UCSD-AML1 (cell line): ENCODE data around the gene GRK4.

Source experiments
- DNase-seq: peaks from one replicate; lab custom pipeline; 2025; ENCODE audit not compliant: unreplicated experiment; lab: John Stamatoyannopoulos, UW

The GRK4 gene

DNA sequence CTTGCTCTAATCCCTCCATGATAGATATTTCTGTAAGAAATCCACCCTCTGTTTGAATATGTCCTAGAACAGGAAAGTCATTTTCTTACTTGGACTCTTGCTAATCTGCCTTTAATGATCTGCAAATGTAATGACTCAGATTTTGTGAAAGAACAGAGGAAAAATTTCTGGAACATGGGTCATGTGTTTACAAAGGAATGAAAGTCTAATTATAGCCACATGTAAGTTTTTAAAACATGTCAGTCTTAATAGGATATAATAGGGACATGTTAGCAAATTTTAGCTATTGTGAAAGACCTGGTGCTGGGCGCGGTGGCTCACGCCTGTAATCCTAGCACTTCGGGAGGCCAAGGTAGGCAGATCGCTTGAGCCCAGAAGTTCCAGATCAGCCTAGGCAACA is 47.6 kb downstream of the GRK4 start:
- no peak for DNase-seq

DNA sequence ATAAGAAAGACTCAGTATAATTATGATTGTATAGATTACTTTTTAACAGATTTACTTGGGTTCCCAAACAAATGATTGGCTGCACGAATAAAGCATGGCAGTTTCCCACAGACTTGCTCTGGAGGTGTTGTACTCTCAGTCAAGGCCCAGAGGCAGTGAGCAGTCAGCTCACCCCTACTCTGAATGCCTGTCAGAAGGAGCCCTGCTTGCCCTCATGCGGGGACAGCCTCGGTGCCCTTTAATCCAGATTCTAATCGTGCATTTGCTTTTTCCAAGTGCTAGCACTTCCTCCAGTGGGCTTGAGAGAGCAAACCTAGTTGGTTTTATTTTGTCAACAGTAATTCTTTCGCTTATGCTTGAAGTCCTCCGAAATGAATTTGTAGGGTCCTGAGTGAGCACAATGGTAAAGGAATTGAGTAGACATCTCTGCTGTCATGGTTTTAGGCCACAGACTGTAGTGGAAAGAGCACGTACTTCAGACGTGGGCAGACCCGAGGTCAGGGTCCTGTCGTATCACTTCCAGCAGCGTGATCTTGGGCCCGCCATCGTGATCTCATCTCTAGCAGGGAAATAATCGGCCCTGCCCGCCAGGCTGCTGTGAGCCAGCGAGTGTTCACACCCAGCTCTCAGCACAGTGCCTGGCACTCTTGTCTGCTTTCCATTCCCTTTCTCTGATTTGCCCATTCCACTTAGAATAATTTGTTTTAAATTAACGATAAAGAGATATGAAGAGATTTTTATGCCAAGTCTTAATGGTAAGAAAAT is 48.3 kb downstream of the GRK4 start:
- no peak for DNase-seq

DNA sequence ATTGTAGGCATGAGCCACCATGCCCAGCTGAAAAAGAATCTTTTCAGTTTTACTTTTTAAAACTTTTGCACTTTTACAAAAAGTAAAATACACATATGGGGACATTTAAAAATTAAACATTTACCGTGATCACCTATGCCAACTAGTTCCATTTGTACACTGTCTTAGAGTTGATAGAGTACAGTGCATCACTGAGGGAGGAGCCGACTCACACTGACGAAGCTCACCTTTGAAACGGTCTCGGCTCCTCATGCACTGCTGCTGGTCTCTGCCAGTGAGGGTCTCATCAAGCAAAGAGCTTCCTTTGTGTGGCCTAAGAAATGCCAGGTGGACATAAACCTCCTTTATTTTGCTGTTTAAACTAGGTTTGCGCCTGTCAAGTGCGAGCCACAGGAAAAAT is 50.0 kb downstream of the GRK4 start:
- DNase-seq = no peak

DNA sequence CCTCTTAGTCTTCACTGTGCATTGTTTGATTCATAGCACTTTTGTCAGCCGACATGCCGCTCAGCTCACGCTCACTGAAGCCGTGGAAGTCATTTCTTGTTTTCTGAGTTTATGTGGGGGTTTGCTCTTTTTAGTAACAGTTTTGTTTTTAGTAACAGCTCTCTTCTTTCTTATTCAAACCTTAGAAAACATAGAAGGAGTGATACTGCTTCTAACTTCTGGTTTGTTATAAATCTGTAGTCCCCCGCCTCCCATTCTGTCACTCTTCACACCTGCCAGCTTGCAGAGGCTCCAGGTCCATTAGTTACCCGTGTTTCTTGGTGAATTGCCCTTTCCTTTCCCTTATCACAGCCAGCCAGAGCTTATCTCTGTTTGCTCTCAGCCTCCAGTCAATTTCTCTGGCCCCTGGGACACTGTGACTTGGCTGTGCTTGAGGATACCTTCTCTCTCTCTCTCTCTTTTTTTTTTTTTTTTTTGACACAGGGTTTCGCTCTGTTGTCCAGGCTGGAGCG is 50.5 kb downstream of the GRK4 start:
- no peak for DNase-seq

DNA sequence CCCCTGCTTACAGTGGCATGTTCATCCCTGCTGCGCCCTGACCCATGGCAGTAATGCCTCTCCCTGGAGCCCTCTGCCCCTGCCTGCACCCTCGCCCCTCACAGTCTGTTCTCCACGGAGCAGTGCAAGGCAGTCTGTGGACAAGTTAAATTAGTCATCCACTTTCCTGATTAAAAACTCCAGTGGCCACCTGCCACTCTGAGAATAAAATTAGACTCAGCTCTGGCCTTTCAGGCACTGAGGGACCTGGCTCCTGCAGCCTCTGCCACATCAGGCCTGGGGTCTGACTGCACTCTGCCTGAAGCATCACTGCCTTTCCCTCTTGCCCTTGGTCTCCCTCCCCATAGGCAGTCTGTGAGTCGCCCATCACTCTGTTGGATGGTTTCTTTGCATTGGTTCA is 53.6 kb downstream of the GRK4 start:
- no peak for DNase-seq

DNA sequence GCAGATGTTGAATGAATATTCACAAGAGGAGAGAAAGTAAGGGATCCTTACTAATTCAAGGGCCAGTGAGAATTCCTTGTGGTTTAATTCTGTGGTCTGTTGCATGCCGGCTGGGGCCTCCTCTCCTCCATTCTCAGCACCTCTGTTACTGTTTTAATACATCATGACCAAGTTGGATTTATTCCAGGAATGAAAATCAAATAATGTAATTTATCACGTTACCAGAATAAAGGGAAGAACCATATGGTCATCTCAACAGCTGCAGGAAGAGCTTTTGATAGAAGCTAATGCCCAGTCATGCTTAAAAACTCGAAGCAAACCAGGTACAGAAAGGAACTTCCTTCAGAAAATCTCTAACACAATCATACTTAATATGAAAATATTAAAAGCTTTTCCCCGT is 54.1 kb downstream of the GRK4 start:
- DNase-seq = no peak

DNA sequence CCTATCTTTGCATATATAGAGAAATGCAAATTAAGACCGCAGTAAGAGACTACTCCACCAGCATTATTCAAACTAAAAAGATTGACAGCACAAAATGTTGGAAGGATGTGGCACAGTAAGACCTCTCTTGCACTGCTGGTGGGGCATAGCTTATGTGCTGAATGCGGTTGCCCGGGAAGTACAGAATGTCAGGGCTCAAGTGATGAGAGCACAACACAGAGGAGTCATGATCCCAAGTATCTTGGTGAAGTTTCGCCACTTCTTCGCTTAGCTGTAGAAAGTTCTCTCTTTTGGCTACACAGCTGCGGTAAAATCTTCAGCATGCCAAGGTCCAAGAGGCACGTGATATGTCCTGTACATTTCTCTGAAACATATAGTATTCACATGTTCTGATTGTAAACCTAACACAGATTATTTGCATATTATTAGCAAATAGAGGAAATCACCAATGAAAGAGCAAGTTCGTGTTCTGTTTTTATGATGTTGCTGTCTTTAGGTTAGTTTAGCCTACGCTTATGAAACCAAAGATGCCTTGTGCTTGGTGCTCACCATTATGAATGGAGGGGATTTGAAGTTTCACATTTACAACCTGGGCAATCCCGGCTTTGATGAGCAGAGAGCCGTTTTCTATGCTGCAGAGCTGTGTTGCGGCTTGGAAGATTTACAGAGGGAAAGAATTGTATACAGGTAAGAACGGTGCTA is 55.9 kb downstream of the GRK4 start:
- DNase-seq = no peak

DNA sequence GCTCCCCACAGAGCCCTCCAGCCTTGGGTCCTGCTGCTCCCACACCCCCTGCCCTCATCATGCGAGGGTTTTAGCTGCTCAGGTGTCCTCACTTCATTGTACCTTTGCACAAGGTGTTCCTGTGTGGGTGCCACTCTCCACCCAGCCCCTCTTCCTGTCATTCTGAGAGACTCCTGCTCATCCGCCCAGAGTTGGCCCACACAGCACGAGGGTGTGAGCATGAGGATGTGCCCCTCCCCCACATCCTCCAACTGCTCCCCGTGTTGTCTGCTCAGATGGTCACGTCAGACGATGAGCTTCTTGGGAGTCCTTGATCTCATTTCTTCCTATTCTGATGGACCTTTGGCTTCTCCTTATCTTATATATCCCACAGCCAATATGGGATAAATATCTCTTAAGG is 57.8 kb downstream of the GRK4 start:
- no peak for DNase-seq

DNA sequence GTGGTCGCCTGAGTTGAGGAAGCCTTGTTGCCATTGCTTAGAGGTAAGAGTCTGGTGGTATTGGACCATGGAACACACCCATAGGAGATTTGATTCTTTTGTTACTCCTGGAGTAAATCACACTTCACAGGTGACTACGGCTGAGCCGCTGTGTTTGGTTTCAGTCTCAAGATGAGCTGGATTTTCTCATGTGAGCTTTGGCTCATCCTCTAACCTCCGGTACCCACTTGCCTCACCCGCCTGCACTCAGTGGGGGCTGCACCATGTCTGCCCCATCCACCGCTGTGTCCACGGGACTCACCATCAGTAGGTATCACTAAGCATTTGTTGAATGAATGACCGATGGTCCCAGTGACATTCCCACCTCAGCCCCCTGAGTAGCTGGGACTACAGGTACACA is 58.3 kb downstream of the GRK4 start:
- no peak for DNase-seq

DNA sequence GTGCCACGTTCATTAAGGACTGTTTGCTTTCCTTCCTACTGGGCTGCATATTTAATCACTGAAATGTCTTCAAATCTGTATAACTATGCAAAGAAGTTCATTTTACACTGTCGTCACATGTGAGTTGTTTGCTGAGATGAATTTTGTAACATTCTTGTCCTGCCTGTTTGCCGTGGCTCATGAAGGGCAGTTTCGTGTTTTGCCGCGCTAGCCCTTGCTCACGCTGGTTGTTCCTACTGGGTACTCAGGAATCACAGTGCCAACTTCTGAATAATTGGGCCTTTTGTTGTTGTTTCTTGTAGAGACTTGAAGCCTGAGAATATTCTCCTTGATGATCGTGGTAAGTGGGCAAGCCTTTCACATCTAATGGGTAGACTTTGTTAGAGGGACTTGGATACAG is 58.7 kb downstream of the GRK4 start:
- DNase-seq = no peak

DNA sequence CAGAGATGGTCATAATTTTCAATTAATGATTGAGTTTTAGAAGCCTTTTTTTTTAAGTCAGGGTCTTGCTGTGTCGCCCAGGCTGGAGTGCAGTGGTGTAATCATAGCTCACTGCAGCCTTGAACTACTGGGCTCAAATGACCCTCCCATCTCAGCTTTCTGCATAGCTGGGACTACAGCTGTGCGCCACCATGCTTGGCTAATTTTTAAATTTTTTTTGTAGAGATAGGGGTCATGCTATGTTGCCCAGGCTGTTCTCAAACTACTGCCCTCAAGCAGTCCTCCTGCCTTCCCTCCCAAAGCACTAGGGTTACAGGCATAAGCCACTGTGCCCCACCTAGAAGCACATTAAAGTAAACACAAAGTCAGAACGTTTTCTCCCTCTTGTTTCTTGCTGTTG is 59.3 kb downstream of the GRK4 start:
- no peak for DNase-seq

DNA sequence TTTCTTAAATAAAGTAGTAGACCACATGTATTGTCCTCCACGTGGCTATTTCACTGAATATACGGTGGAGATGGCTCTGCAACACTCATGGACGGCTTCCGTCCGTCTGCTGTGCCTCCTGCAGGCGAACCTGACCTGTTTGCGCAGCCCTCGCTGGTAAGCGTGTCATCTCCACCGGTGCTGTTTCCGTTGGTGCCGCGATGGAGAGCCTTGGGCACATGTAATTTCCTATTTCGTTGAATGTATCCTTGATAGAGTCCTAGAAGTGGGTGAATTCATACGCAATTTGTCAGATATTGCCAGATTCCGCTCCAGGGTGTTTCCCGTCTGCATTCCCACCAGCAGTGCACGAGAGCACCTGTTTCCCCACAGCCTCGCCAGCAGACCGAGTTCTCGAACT is 62.5 kb downstream of the GRK4 start:
- no peak for DNase-seq

DNA sequence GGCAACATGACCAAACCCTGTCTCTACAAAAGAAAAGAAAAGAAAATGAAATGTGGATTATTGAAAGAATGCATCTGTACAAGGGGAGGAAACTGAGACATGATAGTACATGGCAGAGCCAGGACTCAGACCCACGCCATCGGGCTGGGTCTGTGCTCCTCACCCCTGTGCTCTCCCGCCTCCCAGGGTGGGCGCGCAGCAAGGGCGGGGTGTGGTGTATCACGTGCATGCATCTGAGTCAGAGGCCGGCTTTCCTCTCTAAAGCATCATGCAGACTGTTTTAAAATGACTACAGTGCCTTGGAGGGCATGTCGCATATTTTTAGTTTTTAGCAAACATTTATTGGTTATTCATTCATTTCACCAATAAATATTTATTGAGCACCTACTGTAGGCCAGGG is 63.2 kb downstream of the GRK4 start:
- no peak for DNase-seq

DNA sequence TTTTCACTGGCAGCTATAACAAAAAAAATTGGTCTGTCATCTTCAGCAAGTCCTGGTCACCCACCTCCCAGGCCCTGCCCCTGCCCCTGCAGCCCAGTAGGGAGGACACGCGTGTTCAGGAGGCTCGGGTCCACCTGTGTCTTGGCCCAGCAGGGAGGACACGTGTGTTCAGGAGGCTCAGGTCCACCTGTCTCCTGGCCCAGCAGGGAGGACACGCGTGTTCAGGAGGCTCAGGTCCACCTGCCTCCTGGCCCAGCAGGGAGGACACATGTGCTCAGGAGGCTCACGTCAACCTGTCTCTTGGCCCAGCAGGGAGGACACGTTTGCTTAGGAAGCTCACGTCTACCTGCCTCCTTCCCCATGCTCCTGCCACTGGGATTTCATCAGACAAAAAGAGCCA is 66.1 kb downstream of the GRK4 start:
- no peak for DNase-seq

DNA sequence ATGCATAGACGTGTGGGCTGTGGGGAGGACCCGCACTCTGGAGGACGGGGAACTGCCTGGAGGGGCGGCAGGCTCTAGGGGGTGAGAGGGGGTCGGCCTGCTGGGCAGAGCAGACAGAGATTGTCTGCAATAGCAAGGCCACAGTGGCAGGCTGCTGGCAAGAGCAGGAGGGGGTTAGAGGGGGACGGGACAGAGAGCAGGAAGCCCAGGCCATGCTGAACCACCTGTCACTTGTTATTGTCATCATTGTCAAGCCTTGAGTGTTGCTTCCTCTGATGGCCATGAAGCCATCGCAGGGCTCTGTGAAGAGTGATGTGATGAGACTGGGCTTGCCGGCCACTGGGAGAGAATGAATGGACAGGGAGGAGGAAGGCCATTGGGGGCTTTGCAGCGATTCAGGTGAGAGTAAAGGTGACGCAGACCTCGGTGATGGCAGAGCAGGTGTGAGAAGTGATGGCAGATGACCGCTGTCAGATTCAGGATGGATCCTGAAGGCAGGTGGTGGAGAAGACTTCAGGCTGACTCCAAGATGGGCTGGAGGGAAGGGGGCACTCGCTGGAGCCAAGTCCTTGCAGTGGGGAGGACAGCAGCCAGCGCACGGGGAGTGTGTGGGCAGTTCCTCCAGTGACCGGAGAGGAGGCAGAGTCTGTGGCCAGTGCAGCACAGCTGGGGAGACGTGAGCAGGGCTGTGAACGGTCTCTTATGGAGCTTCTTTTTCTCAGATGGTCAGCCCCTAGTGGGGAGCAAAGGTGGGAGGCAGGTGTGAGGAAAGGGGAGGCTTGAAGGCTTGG is 67.4 kb downstream of the GRK4 start:
- no peak for DNase-seq

DNA sequence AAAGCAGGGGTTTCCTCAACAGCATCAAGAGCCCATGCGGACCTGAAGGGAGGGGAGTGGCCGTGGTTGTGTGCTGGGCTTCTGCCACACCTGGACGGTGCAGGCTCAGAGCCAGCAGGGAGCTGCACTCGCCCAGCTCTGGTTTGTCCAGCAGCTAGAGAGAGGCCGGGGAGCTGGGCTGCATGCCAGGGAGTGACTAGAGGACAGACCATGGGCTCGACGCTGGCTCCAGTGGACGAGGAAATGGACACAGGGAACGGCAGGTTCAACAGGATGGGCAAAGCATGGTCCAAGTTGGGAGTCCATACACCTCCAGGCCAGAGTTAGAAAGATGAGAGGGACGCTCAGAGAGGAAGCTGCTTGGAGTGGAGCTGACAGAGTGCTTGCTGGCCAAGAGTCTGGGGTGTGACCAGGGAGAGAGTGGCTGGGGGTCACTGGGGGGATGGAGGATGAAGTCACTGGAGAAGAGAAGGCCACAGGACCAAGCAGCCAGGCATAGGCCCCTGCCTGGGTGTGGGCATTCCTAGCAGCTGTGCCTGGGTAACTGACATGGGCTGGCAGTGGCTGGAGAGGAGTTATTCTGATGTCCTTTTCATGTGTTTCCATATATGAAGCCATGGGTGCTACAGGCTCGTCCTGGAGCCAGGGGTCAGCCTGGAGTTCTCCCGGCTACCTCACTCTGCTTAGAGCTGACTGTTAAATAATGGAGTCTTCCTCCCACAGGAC is 68.1 kb downstream of the GRK4 start:
- no peak for DNase-seq

DNA sequence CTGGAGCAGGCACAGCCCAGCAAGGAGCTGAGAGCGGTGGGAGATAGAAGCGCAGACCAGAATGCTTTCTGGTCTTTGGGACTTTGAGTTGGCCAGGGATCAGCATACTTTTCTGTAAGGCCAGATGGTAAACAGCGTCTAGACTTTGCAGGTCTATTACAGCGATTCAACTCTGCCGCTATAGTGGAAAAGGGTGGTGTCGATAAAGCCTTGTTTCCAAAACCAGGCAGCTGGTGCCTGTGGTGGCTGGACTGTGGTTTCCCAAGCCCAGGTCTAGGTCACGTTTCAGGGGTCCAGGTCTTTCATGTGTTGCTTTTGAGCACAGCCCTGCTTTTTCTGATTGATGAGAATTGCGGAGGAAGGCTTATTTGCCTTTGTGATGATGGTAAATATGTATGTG is 70.9 kb downstream of the GRK4 start:
- no peak for DNase-seq

DNA sequence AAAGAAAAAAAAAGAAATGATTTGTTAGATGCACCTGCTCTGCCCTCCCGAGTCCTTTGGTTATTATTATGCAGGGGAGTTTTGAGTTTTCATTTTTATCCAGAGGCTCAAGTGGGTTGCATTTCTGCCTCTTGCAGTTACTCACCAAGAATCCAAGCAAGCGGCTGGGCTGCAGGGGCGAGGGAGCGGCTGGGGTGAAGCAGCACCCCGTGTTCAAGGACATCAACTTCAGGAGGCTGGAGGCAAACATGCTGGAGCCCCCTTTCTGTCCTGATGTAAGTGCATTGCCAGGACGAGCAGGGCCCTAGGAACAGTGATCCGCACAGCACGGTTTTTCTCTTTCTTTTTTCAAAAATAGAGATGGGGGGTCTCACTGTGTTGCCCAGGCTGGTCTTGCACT is 71.9 kb downstream of the GRK4 start:
- DNase-seq = no peak

DNA sequence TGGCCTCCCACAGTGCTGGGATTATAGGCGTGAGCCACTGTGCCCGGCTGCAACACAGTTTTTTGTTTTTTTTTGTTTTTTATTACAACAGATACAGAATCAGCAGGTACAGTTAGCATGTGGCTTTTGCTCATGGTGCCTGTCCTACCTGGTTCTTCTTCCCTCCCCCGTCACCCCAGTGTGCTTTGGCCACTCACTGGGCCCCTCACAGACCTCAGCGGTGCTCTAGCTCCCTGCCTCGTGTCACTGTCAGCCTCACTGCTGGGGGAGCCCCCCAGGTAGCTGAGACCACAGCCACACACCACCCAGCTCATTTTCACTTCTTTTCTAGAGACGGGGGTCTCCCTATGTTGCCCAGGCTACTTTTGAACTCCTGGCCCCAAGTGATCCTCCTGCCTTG is 72.3 kb downstream of the GRK4 start:
- no peak for DNase-seq

DNA sequence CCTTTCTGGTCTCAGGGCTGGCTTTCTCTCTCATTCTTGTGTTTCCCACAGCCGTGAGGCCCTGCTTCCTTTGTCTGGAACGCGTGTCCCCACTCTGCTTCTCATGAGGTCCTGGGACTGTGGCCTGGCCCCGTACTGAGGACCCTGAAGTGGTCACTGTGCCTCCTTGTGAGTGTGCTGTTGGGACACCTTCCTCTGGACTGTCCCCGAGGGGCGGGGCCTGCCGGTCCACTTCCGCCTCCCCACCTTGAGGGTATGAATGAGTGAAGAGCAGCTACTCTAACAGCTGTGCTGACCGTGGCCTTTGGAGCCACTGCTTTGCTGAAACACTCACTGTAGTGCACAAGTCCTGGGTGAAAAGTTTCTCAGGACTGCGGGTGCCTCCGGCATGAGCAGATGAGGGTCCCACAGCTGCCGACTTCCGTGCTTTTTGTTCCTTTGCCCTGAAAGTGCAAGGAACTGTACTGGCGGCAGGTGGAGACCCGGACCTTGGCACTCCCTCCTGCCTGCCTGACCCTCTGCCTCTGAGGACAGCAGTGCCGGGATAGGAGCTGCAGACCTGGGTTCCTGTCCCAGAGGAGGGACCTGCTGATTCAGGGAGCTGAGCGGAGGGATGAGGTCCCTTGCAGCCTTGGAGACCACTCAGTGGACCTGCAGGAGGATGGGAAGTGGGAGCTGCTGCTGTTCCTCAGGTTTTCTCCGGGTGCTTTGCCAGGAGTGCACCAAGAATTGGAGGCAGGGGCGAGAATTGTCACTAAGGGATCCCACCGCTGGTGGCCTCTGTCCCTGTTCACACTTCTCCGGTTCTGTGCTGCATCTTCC is 73.0 kb downstream of the GRK4 start:
- DNase-seq = no peak
